ENCODE data around the gene KANK2. TPM values are rescaled to one million over a fixed set of nuclear protein-coding genes. Genes with fewer than 3 reads are reported as not detected.

KANK2 gene
- polyA plus RNA-seq, 1 donor from 2014 or later, result 0.25 TPM

DNA sequence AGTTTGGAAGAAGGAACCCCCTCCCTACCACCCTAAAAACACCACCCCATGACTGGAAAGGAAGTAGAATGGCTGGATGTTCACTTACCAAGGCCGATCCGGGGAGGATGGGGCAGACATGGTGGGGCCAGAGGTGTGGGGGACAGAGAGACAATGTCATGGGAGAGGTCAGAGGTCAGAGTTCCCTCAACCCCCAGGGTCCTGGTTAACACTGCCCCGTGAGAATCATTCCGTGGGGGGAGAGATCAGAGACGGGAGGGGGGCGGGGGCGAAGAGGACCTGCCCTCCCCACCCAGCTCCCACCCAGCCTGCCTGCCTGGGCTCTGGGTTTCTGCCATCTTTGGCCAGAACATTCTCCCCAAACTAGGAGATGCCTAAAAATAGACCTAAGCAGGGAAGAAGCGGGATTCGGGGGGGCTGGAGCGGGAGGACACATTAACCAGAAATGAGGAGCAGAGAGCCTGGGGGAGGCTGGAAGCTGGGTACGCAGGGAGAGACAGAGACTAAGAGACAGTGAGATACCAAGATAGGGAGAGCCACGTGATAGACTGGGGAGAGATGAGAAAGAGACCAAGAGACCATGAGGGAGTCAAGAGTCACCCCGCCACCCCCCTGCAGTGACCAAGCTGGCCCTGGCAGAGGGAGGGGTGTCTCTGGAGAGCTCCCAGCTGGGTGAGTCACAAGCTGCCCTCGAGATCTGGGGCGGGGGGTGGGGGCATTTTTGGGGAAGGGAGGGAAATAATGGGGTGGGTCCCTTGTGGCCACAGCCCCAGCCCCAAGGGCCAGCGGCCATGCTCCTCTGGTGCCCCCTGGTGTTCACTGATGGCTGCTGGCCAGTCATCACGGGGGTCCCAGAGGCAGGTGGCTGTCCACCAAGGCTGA lies 6.1 kb upstream of the KANK2 start:
- no peak overlapping the region for H3K4me2 ChIP-seq (ENCODE audit: low read length)
- H3K27me3 ChIP-seq (ENCODE audit: insufficient read depth, low read depth, low read length), result no peaks in the 10 kb centered on the region
- H3F3A ChIP-seq (ENCODE audit: insufficient read depth, low read length, poor library complexity, severe bottlenecking), result no peaks in the 10 kb centered on the region
- H4K20me1 ChIP-seq (ENCODE audit: insufficient read depth), result no peaks in the 10 kb centered on the region
- H3K9me2 ChIP-seq (ENCODE audit: insufficient read depth, low read length), result no peaks in the 10 kb centered on the region
- TF ChIP-seq EZH2 (IDR thresholded peaks at IDR 0.05; ENCODE audit: borderline replicate concordance, insufficient read depth, low read length, poor library complexity, severe bottlenecking), result no peak
- TF ChIP-seq SMC3 (conservative IDR thresholded peaks at IDR 0.05; ENCODE audit: poor library complexity), result no peak
- no peak for TF ChIP-seq POLR2AphosphoS5 (IDR thresholded peaks at IDR 0.05)
- H3K9ac ChIP-seq (ENCODE audit: low read length), result no peak overlapping the region
- no peaks in the 10 kb centered on the region for H3K79me2 ChIP-seq (replicated peaks; ENCODE audit: insufficient read depth, low read length)
- H3K27ac ChIP-seq (ENCODE audit: low read length), result no peak overlapping the region
- H3K4me3 ChIP-seq (ENCODE audit: low read length), result no peak overlapping the region
- H3K36me3 ChIP-seq (ENCODE audit: insufficient read depth, low read length), result no peaks in the 10 kb centered on the region
- H2AFZ ChIP-seq (ENCODE audit: low read depth, low read length), result no peak overlapping the region
- H3K9me3 ChIP-seq (ENCODE audit: low read length), result no peaks in the 10 kb centered on the region

DNA sequence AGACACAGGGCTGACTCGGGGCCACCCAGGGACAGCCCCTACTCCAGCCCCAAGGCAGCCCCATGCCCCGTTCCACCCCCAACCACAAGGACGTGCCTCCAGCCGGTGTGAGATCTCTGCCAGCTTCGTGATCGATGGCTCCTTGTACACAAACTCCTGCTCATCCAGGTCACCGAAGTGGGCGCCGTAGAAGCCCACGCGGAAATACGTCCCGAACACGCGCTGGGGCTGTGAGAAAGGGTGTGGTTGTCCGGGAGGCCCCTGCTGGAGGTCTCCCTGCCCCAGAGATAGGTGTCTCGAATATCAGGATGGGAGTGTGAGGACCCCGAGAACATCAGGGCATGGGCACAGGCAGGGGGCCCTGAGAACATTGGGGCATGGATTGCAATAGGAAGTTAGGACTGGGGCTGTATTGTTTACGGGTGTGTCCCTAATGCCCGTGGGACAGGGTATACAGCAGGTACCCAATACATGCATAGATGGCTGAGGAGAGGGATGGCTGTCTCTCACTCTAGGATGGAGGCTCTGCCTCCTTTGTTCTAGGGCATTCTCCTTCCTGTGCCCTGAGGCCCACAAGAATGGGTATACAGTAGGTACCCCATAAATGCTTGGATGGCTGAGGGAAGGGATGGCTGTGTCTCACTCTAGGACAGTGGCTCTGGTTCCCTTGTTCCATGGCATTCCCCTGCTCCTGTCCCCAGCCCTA lies 5.3 kb upstream of the KANK2 start:
- Histone ChIP-seq H3K9me2 (ENCODE audit: insufficient read depth, low read length) (no peaks in the 10 kb centered on the region), H3K9me3 (ENCODE audit: low read length) (no peaks in the 10 kb centered on the region), H3K27ac (ENCODE audit: low read length) (no peak overlapping the region), H3K27me3 (ENCODE audit: insufficient read depth, low read depth, low read length) (no peaks in the 10 kb centered on the region), H3K79me2 (replicated peaks; ENCODE audit: insufficient read depth, low read length) (no peaks in the 10 kb centered on the region), H3K9ac (ENCODE audit: low read length) (no peak overlapping the region), H3K4me2 (ENCODE audit: low read length) (no peak overlapping the region), H3K36me3 (ENCODE audit: insufficient read depth, low read length) (no peaks in the 10 kb centered on the region), H3K4me3 (ENCODE audit: low read length) (no peak overlapping the region), H4K20me1 (ENCODE audit: insufficient read depth) (no peaks in the 10 kb centered on the region), H3F3A (ENCODE audit: insufficient read depth, low read length, poor library complexity, severe bottlenecking) (no peaks in the 10 kb centered on the region), H2AFZ (ENCODE audit: low read depth, low read length) (no peak overlapping the region)
- TF ChIP-seq, protein P1, sequence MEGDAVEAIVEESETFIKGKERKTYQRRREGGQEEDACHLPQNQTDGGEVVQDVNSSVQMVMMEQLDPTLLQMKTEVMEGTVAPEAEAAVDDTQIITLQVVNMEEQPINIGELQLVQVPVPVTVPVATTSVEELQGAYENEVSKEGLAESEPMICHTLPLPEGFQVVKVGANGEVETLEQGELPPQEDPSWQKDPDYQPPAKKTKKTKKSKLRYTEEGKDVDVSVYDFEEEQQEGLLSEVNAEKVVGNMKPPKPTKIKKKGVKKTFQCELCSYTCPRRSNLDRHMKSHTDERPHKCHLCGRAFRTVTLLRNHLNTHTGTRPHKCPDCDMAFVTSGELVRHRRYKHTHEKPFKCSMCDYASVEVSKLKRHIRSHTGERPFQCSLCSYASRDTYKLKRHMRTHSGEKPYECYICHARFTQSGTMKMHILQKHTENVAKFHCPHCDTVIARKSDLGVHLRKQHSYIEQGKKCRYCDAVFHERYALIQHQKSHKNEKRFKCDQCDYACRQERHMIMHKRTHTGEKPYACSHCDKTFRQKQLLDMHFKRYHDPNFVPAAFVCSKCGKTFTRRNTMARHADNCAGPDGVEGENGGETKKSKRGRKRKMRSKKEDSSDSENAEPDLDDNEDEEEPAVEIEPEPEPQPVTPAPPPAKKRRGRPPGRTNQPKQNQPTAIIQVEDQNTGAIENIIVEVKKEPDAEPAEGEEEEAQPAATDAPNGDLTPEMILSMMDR (IDR thresholded peaks at IDR 0.05; ENCODE audit: poor library complexity, severe bottlenecking), result no peak
- TF ChIP-seq, protein P2, sequence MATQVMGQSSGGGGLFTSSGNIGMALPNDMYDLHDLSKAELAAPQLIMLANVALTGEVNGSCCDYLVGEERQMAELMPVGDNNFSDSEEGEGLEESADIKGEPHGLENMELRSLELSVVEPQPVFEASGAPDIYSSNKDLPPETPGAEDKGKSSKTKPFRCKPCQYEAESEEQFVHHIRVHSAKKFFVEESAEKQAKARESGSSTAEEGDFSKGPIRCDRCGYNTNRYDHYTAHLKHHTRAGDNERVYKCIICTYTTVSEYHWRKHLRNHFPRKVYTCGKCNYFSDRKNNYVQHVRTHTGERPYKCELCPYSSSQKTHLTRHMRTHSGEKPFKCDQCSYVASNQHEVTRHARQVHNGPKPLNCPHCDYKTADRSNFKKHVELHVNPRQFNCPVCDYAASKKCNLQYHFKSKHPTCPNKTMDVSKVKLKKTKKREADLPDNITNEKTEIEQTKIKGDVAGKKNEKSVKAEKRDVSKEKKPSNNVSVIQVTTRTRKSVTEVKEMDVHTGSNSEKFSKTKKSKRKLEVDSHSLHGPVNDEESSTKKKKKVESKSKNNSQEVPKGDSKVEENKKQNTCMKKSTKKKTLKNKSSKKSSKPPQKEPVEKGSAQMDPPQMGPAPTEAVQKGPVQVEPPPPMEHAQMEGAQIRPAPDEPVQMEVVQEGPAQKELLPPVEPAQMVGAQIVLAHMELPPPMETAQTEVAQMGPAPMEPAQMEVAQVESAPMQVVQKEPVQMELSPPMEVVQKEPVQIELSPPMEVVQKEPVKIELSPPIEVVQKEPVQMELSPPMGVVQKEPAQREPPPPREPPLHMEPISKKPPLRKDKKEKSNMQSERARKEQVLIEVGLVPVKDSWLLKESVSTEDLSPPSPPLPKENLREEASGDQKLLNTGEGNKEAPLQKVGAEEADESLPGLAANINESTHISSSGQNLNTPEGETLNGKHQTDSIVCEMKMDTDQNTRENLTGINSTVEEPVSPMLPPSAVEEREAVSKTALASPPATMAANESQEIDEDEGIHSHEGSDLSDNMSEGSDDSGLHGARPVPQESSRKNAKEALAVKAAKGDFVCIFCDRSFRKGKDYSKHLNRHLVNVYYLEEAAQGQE (IDR thresholded peaks at IDR 0.05; ENCODE audit: borderline replicate concordance), result no peak
- TF ChIP-seq RAD21 (conservative IDR thresholded peaks at IDR 0.05) (no peak), MXI1 (conservative IDR thresholded peaks at IDR 0.05; ENCODE audit: poor library complexity, severe bottlenecking) (no peak), EP300 (conservative IDR thresholded peaks at IDR 0.05; ENCODE audit: poor library complexity, severe bottlenecking) (no peak), SMC3 (conservative IDR thresholded peaks at IDR 0.05; ENCODE audit: poor library complexity) (no peak), POLR2AphosphoS5 (IDR thresholded peaks at IDR 0.05) (no peak), TAF1 (IDR thresholded peaks at IDR 0.05; ENCODE audit: low read depth) (no peak), EZH2 (IDR thresholded peaks at IDR 0.05; ENCODE audit: borderline replicate concordance, insufficient read depth, low read length, poor library complexity, severe bottlenecking) (no peak)
